ENCODE measurements around the gene GREB1. TPM values are rescaled to one million over a fixed set of nuclear protein-coding genes. Genes with fewer than 3 reads are reported as not detected.

The GREB1 gene
- polyA plus RNA-seq (2013, experiment 1 of 2), result 19.7 TPM
- 15.9 TPM for polyA plus RNA-seq (2013, experiment 2 of 2)

- 89 to 100% methylated on average over 2 to 4 of the region's 9 CpGs for WGBS, 2 experiments (ENCODE audit: insufficient coverage in 2 of 2)
- Histone ChIP-seq H3K36me3 (ENCODE audit: control insufficient read depth, insufficient read depth, low read length) (peaks cover 6% of the 10 kb centered on the region), H3K27ac (ENCODE audit: low read depth, low read length, severe bottlenecking) (peak within 1 kb of the TSS; percentile 23), H3K9me3 (ENCODE audit: control insufficient read depth, low read length) (no peaks in the 10 kb centered on the region), H3K4me3 (ENCODE audit: extremely low read depth, insufficient read depth, low read length, poor library complexity, severe bottlenecking) (no peak within 1 kb of the TSS), H3K4me1 (ENCODE audit: control insufficient read depth, insufficient read depth, low read length, poor library complexity, severe bottlenecking) (peaks cover 19% of the 10 kb centered on the region)
These were observed at the start of gene GREB1 for GRCh38 chr2:11533278-11534070. GREB1 (plus strand) TSS chr2:11534045; CDS start chr2:11556615, 22,570 bp downstream.

DNA sequence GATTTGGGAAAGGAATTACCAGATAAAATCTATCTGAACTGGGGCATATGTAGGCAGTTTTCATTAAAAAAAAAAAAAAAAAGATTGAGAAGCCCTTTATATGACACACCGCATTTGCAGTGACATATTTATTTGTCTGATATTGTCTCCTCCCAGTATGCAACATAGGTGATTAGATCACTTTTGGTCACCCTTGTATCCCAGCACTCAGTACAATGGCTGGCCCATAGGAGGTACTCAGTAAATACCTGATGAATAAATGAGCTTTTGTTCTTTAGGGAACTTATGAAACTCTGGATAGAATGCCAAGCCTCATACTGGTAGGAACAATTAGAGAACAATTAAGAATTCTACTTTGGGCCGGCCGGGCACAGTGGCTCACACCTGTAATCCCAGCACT lies 45.0 kb upstream of the GREB1 start:
- Histone ChIP-seq H3K27ac (ENCODE audit: low read depth, low read length, severe bottlenecking) (no peak overlapping the region), H3K4me1 (ENCODE audit: control insufficient read depth, insufficient read depth, low read length, poor library complexity, severe bottlenecking) (peaks cover 6% of the 10 kb centered on the region), H3K36me3 (ENCODE audit: control insufficient read depth, insufficient read depth, low read length) (peaks cover 12% of the 10 kb centered on the region), H3K9me3 (ENCODE audit: control insufficient read depth, low read length) (peaks cover 3% of the 10 kb centered on the region), H3K4me3 (ENCODE audit: extremely low read depth, insufficient read depth, low read length, poor library complexity, severe bottlenecking) (no peak overlapping the region)
- 46 to 50% methylated on average over 2 of the region's 3 CpGs for WGBS, 2 experiments (ENCODE audit: insufficient coverage in 2 of 2)

GRCh38 chr2:11490194-11490593 lies 43.7 kb upstream of the GREB1 start:
- H3K4me1 ChIP-seq (ENCODE audit: control insufficient read depth, insufficient read depth, low read length, poor library complexity, severe bottlenecking), result peaks cover 6% of the 10 kb centered on the region
- 100% methylated on average over 1 of the region's 5 CpGs; no CpG with 5 or more reads in 1 of the 2 experiments for WGBS, 2 experiments (ENCODE audit: insufficient coverage in 2 of 2)
- H3K4me3 ChIP-seq (ENCODE audit: extremely low read depth, insufficient read depth, low read length, poor library complexity, severe bottlenecking), result no peak overlapping the region
- H3K9me3 ChIP-seq (ENCODE audit: control insufficient read depth, low read length), result peaks cover 3% of the 10 kb centered on the region
- no peak overlapping the region for H3K27ac ChIP-seq (ENCODE audit: low read depth, low read length, severe bottlenecking)
- H3K36me3 ChIP-seq (ENCODE audit: control insufficient read depth, insufficient read depth, low read length), result peaks cover 12% of the 10 kb centered on the region

- H3K4me3 ChIP-seq (ENCODE audit: extremely low read depth, insufficient read depth, low read length, poor library complexity, severe bottlenecking), result no peak overlapping the region
- H3K36me3 ChIP-seq (ENCODE audit: control insufficient read depth, insufficient read depth, low read length), result peaks cover 5% of the 10 kb centered on the region
- WGBS, 2 experiments (ENCODE audit: insufficient coverage in 2 of 2), result 83 to 97% methylated on average over 1 to 2 of the region's 3 CpGs
- H3K9me3 ChIP-seq (ENCODE audit: control insufficient read depth, low read length), result peaks cover 3% of the 10 kb centered on the region
- peaks cover 6% of the 10 kb centered on the region for H3K4me1 ChIP-seq (ENCODE audit: control insufficient read depth, insufficient read depth, low read length, poor library complexity, severe bottlenecking)
- no peak overlapping the region for H3K27ac ChIP-seq (ENCODE audit: low read depth, low read length, severe bottlenecking)
These were observed 42.4 kb upstream of the GREB1 start for GRCh38 chr2:11491348-11491933.

DNA sequence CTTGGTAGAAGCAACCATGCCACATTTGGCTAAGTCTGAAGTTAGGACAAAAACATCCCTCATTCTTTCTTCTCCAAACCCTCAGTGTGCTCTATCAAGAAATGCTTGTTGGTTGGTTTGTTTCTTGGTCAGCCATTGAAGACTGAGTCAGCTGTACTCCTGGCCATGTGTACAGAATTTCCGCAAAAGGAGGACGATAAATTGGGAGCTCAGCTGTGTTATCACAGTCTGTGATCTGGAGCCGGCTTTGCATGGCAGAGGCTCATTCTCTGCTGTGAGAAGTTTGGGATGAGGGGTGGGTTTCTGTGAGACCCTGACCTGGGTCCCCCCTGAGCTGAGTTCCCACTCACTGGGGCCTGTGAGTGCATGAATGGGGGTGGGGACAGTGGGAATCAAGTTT lies 41.6 kb upstream of the GREB1 start:
- Histone ChIP-seq H3K4me3 (ENCODE audit: extremely low read depth, insufficient read depth, low read length, poor library complexity, severe bottlenecking) (no peak overlapping the region), H3K27ac (ENCODE audit: low read depth, low read length, severe bottlenecking) (peak overlapping the region; percentile 47), H3K36me3 (ENCODE audit: control insufficient read depth, insufficient read depth, low read length) (peaks cover 3% of the 10 kb centered on the region), H3K9me3 (ENCODE audit: control insufficient read depth, low read length) (peaks cover 3% of the 10 kb centered on the region), H3K4me1 (ENCODE audit: control insufficient read depth, insufficient read depth, low read length, poor library complexity, severe bottlenecking) (peaks cover 6% of the 10 kb centered on the region)
- 85 to 96% methylated on average over 3 of the region's 3 CpGs for whole genome bisulfite sequencing, 2 experiments (ENCODE audit: insufficient coverage in 2 of 2)

DNA sequence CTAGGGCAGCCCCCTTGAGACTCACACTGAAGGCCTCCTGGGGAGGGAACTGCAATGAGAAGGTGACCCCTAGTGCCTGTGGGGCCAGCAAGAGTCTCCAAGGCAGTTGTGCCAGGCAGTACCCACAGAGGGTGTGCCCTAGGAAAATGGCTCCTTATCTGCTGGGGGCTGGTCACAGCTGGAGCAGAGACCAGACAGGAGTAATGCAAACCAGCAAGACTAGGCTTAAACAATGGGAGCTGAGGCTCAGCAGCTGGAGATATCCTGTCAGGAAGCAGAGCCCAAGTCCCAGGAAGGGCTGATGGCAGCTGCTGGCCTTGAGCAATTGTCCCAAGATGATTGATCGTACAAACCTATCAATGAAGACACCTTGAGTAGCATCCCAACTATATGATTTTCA lies 41.1 kb upstream of the GREB1 start:
- Histone ChIP-seq H3K36me3 (ENCODE audit: control insufficient read depth, insufficient read depth, low read length) (peaks cover 3% of the 10 kb centered on the region), H3K4me1 (ENCODE audit: control insufficient read depth, insufficient read depth, low read length, poor library complexity, severe bottlenecking) (peaks cover 6% of the 10 kb centered on the region), H3K9me3 (ENCODE audit: control insufficient read depth, low read length) (peaks cover 3% of the 10 kb centered on the region), H3K4me3 (ENCODE audit: extremely low read depth, insufficient read depth, low read length, poor library complexity, severe bottlenecking) (no peak overlapping the region), H3K27ac (ENCODE audit: low read depth, low read length, severe bottlenecking) (peak overlapping the region; percentile 47)
- WGBS, 2 experiments (ENCODE audit: insufficient coverage in 2 of 2), result 100% methylated on average over 1 of the region's 1 CpG

- WGBS, 2 experiments (ENCODE audit: insufficient coverage in 2 of 2), result 89 to 100% methylated on average over 2 to 5 of the region's 6 CpGs
- Histone ChIP-seq H3K4me3 (ENCODE audit: extremely low read depth, insufficient read depth, low read length, poor library complexity, severe bottlenecking) (no peak overlapping the region), H3K9me3 (ENCODE audit: control insufficient read depth, low read length) (peaks cover 3% of the 10 kb centered on the region), H3K27ac (ENCODE audit: low read depth, low read length, severe bottlenecking) (no peak overlapping the region), H3K4me1 (ENCODE audit: control insufficient read depth, insufficient read depth, low read length, poor library complexity, severe bottlenecking) (peaks cover 9% of the 10 kb centered on the region), H3K36me3 (ENCODE audit: control insufficient read depth, insufficient read depth, low read length) (peaks cover 3% of the 10 kb centered on the region)
These were observed 40.6 kb upstream of the GREB1 start for GRCh38 chr2:11493282-11493681.

GRCh38 chr2:11494310-11494709 lies 39.5 kb upstream of the GREB1 start:
- 80 to 96% methylated on average over 1 to 2 of the region's 2 CpGs for WGBS, 2 experiments (ENCODE audit: insufficient coverage in 2 of 2)
- peaks cover 3% of the 10 kb centered on the region for H3K36me3 ChIP-seq (ENCODE audit: control insufficient read depth, insufficient read depth, low read length)
- H3K9me3 ChIP-seq (ENCODE audit: control insufficient read depth, low read length), result peaks cover 3% of the 10 kb centered on the region
- no peak overlapping the region for H3K27ac ChIP-seq (ENCODE audit: low read depth, low read length, severe bottlenecking)
- no peak overlapping the region for H3K4me3 ChIP-seq (ENCODE audit: extremely low read depth, insufficient read depth, low read length, poor library complexity, severe bottlenecking)
- peaks cover 16% of the 10 kb centered on the region for H3K4me1 ChIP-seq (ENCODE audit: control insufficient read depth, insufficient read depth, low read length, poor library complexity, severe bottlenecking)

DNA sequence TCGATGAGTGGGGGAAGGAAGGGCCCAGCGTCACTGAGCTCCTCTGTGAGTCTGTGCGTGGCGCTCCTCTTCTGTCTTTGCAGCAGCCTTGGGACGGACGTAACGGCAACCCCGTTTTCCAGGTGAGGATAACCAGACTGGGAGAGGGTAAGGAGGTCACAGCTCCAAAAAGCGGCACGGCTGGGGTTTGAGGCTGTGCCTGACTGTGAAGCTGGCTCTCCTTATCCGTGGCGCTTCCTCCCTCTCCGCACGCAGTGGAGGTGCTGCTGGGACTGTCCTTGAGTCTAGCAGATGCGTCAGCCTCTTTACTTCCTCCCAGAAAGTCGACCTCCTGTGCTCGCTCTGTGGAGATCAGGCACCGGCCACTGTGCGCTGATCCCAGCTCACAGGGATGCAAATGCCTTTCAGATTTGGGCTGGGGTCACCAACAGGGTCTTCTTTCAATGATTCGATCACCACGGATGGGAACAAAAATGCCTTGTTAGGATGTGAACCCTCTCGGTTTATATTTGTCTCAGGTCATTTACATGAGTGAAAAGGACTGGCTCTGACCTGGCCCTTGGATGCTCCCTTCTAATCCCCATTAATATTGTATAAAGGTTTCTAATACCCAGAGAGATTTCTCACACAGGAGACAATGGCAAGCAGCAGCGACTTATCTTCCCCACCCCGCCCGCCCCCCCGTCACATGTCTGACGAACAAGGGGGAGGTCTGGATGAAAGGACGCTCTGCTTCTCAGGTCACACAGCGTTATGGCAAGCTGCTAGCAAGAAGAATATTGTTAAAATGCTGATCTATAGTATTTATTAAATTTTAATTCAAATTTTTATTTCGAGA lies 37.8 kb upstream of the GREB1 start:
- 25 to 26% methylated on average over 19 to 21 of the region's 30 CpGs for WGBS, 2 experiments (ENCODE audit: insufficient coverage in 2 of 2)
- Histone ChIP-seq H3K27ac (ENCODE audit: low read depth, low read length, severe bottlenecking) (peak overlapping the region; percentile 76), H3K4me1 (ENCODE audit: control insufficient read depth, insufficient read depth, low read length, poor library complexity, severe bottlenecking) (peaks cover 23% of the 10 kb centered on the region), H3K4me3 (ENCODE audit: extremely low read depth, insufficient read depth, low read length, poor library complexity, severe bottlenecking) (no peak overlapping the region), H3K9me3 (ENCODE audit: control insufficient read depth, low read length) (no peaks in the 10 kb centered on the region), H3K36me3 (ENCODE audit: control insufficient read depth, insufficient read depth, low read length) (no peaks in the 10 kb centered on the region)

GRCh38 chr2:11498543-11499034 lies 35.3 kb upstream of the GREB1 start:
- H3K36me3 ChIP-seq (ENCODE audit: control insufficient read depth, insufficient read depth, low read length), result peaks cover 4% of the 10 kb centered on the region
- peaks cover 10% of the 10 kb centered on the region for H3K9me3 ChIP-seq (ENCODE audit: control insufficient read depth, low read length)
- H3K27ac ChIP-seq (ENCODE audit: low read depth, low read length, severe bottlenecking), result peak overlapping the region; percentile 75
- WGBS, 2 experiments (ENCODE audit: insufficient coverage in 2 of 2), result 60 to 68% methylated on average over 8 to 9 of the region's 9 CpGs
- H3K4me1 ChIP-seq (ENCODE audit: control insufficient read depth, insufficient read depth, low read length, poor library complexity, severe bottlenecking), result peaks cover 18% of the 10 kb centered on the region
- no peak overlapping the region for H3K4me3 ChIP-seq (ENCODE audit: extremely low read depth, insufficient read depth, low read length, poor library complexity, severe bottlenecking)

Measured in mesodermal cell (in vitro differentiated cells).